Endodermal cell (in vitro differentiated cells): ENCODE data around the gene CCL26. TPM values are rescaled to one million over a fixed set of nuclear protein-coding genes. Genes with fewer than 3 reads are reported as not detected.

Experiments
- DNase-seq: peaks from one replicate; pipeline ENCODE4 v3.0.0-alpha.2; 2017
- H3K27ac ChIP-seq: 2 replicates; pipeline ENCODE4 v1.5.1; 2013; ENCODE audit warnings: mild to moderate bottlenecking, low read depth, low read length, moderate library complexity
- H3K27me3 ChIP-seq: 2 replicates; pipeline ENCODE4 v1.6.1; 2013; ENCODE audit warnings: mild to moderate bottlenecking, low read length, moderate library complexity; ENCODE audit not compliant: insufficient read depth, control insufficient read depth, poor library complexity, severe bottlenecking
- H3K36me3 ChIP-seq: 2 replicates; pipeline ENCODE4 v1.7.0; 2013; ENCODE audit warnings: mild to moderate bottlenecking, low read length, moderate library complexity; ENCODE audit not compliant: control insufficient read depth, insufficient read depth
- H3K4me1 ChIP-seq: one replicate; pipeline ENCODE4 v1.7.0; 2013; ENCODE audit warnings: low read length; ENCODE audit not compliant: control insufficient read depth, insufficient read depth
- H3K4me3 ChIP-seq: 2 replicates; pipeline ENCODE4 v1.5.1; 2013; ENCODE audit warnings: mild to moderate bottlenecking, low read length, moderate library complexity
- H3K9ac ChIP-seq: 2 replicates; pipeline ENCODE4 v1.6.1; 2013; ENCODE audit warnings: mild to moderate bottlenecking, low read length, moderate library complexity; ENCODE audit not compliant: poor library complexity, severe bottlenecking; ENCODE audit errors: extremely low read depth
- H3K9me3 ChIP-seq: 2 replicates; pipeline ENCODE4 v1.6.1; 2013; ENCODE audit warnings: mild to moderate bottlenecking, low read length, moderate library complexity; ENCODE audit not compliant: control insufficient read depth
- H3K27ac Mint-ChIP-seq: 2 replicates; pipeline ENCODE4 v1.8.0; 2020; ENCODE audit warnings: mixed read lengths
- H3K27me3 Mint-ChIP-seq: 2 replicates; pipeline ENCODE4 v1.8.0; 2021; ENCODE audit warnings: mild to moderate bottlenecking, mixed read lengths; ENCODE audit not compliant: insufficient read depth
- H3K36me3 Mint-ChIP-seq: 2 replicates; pipeline ENCODE4 v1.8.0; 2020; ENCODE audit warnings: low read depth, mixed read lengths
- H3K4me1 Mint-ChIP-seq: 2 replicates; pipeline ENCODE4 v1.8.0; 2020; ENCODE audit warnings: mixed read lengths
- H3K4me3 Mint-ChIP-seq: 2 replicates; pipeline ENCODE4 v1.8.0; 2020; ENCODE audit warnings: mild to moderate bottlenecking, moderate library complexity, mixed read lengths
- H3K9me3 Mint-ChIP-seq: 2 replicates; pipeline ENCODE4 v1.8.0; 2020; ENCODE audit warnings: mild to moderate bottlenecking, mixed read lengths
- WGBS, 2 experiments: methylation state at CpG; one replicate each; pipeline versions ENCODE4 v1.1.5 to v1.1.7; 2013; ENCODE audit warnings: missing lambda C conversion rate in 2 of 2, mixed read lengths in 1 of 2; ENCODE audit not compliant: insufficient coverage in 1 of 2, insufficient read length in 1 of 2; 5-methylcytosine and 5-hydroxymethylcytosine counted together
- total RNA-seq, 2 donors: library from RNA; stranded (reverse); fragmentation: NEBNext Ultra II Directional in 1 of 2; extraction: Animal tissue kit (Norgen Biotek cat#: 25700) in 1 of 2; gene quantifications; 2 replicates in 1 of 2; 3 replicates in 1 of 2; pipeline ENCODE4 v1.2.1, GENCODE V29; 2021
- TF ChIP-seq, protein P1 (sequence below): fragments of 200-600 bp; sonication (generic); conservative IDR thresholded peaks from 2 replicates; pipeline ENCODE4 v1.5.0; 2021; ENCODE audit warnings: antibody characterized with exemption, mild to moderate bottlenecking

Gene CCL26
- total RNA-seq, 2 donors from 2014 or later: 1.2 to 2.9 TPM

DNA sequence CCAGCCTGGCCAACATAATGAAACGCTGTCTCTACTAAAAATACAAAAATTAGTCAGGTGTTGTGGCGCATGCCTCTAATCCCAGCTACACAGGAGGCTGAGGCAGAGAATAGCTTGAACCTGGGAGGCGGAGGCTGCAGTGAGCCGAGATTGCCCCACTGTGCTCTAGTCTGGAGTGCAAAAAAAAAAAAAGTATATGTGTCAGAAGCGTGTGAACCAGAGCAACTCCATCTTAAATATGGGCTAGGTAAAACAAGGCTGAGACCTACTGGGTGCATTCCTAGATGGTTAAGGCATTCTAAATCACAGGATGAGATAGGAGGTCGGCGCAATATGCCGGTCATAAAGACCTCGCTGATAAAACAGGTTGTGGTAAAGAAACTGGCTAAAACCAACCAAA, 35.4 kb upstream of the CCL26 start:
- TF ChIP-seq, protein P1, sequence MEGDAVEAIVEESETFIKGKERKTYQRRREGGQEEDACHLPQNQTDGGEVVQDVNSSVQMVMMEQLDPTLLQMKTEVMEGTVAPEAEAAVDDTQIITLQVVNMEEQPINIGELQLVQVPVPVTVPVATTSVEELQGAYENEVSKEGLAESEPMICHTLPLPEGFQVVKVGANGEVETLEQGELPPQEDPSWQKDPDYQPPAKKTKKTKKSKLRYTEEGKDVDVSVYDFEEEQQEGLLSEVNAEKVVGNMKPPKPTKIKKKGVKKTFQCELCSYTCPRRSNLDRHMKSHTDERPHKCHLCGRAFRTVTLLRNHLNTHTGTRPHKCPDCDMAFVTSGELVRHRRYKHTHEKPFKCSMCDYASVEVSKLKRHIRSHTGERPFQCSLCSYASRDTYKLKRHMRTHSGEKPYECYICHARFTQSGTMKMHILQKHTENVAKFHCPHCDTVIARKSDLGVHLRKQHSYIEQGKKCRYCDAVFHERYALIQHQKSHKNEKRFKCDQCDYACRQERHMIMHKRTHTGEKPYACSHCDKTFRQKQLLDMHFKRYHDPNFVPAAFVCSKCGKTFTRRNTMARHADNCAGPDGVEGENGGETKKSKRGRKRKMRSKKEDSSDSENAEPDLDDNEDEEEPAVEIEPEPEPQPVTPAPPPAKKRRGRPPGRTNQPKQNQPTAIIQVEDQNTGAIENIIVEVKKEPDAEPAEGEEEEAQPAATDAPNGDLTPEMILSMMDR: no peak

GRCh38 chr7:75806560-75807307, 34.7 kb upstream of the CCL26 start:
- WGBS, 2 experiments: 91 to 98% methylated on average over 4 of the region's 4 CpGs
- H3K36me3 Mint-ChIP-seq: peaks cover 5% of the 10 kb centered on the region

More for the DNA sequence above, 35.4 kb upstream of the CCL26 start:
- no peak overlapping the region for H3K27ac Mint-ChIP-seq
- H3K4me1 ChIP-seq: no peaks in the 10 kb centered on the region
- peaks cover 4% of the 10 kb centered on the region for H3K36me3 Mint-ChIP-seq
- DNase-seq: no peak
- H3K9me3 ChIP-seq: peaks cover 17% of the 10 kb centered on the region
- H3K27me3 Mint-ChIP-seq: peaks cover 53% of the 10 kb centered on the region
- no peaks in the 10 kb centered on the region for H3K4me1 Mint-ChIP-seq
- H3K4me3 ChIP-seq: no peak overlapping the region
- H3K9me3 Mint-ChIP-seq: peaks cover 26% of the 10 kb centered on the region
- H3K27ac ChIP-seq: no peak overlapping the region
- 80 to 83% methylated on average over 8 to 9 of the region's 9 CpGs for WGBS, 2 experiments
- H3K4me3 Mint-ChIP-seq: no peak overlapping the region
- H3K36me3 ChIP-seq: no peaks in the 10 kb centered on the region
- no peaks in the 10 kb centered on the region for H3K27me3 ChIP-seq
- no peak overlapping the region for H3K9ac ChIP-seq

GRCh38 chr7:75804705-75805104, 32.7 kb upstream of the CCL26 start:
- Histone ChIP-seq H3K27me3 (no peaks in the 10 kb centered on the region), H3K9ac (no peak overlapping the region), H3K36me3 (peaks cover 8% of the 10 kb centered on the region), H3K9me3 (peaks cover 17% of the 10 kb centered on the region), H3K4me3 (no peak overlapping the region), H3K27ac (no peak overlapping the region), H3K4me1 (no peaks in the 10 kb centered on the region)
- H3K4me1 Mint-ChIP-seq: no peaks in the 10 kb centered on the region
- peaks cover 27% of the 10 kb centered on the region for H3K27me3 Mint-ChIP-seq
- DNase-seq: no peak
- WGBS, 2 experiments: 77 to 89% methylated on average over 3 to 5 of the region's 5 CpGs
- TF ChIP-seq, protein P1: no peak
- no peak overlapping the region for H3K4me3 Mint-ChIP-seq
- peaks cover 26% of the 10 kb centered on the region for H3K9me3 Mint-ChIP-seq
- peaks cover 14% of the 10 kb centered on the region for H3K36me3 Mint-ChIP-seq
- no peak overlapping the region for H3K27ac Mint-ChIP-seq

More at GRCh38 chr7:75806560-75807307, 34.7 kb upstream of the CCL26 start:
- TF ChIP-seq, protein P1: no peak
- no peak for DNase-seq
- H3K4me3 ChIP-seq: no peak overlapping the region
- H3K9me3 Mint-ChIP-seq: peaks cover 26% of the 10 kb centered on the region
- no peaks in the 10 kb centered on the region for H3K4me1 ChIP-seq
- H3K9ac ChIP-seq: no peak overlapping the region
- H3K9me3 ChIP-seq: peaks cover 17% of the 10 kb centered on the region
- H3K4me1 Mint-ChIP-seq: no peaks in the 10 kb centered on the region
- no peaks in the 10 kb centered on the region for H3K36me3 ChIP-seq
- H3K4me3 Mint-ChIP-seq: no peak overlapping the region
- H3K27me3 Mint-ChIP-seq: peaks cover 46% of the 10 kb centered on the region
- no peak overlapping the region for H3K27ac Mint-ChIP-seq
- H3K27me3 ChIP-seq: no peaks in the 10 kb centered on the region
- no peak overlapping the region for H3K27ac ChIP-seq
